Natural killer cell treated with Interleukin-12 subunit alpha and Interleukin-12 subunit beta and Interleukin-15 and Interleukin-18, amount 100 ng/mL, for 72 hours (primary cell): ENCODE data around the gene LILRA2. TPM values are rescaled to one million over a fixed set of nuclear protein-coding genes. Genes with fewer than 3 reads are reported as not detected.
"Not testable (repeated sequence)": the region's sequence is repeated elsewhere in the genome, so short reads cannot be mapped to it uniquely, and the experiment has no call there.

Experiments used
- ATAC-seq, 2 donors: fragments of 150-1000 bp; cut with Tn5 transposase in 1 of 2; sonication (Bioruptor Pico), chemical (Tn5 transposase) in 1 of 2; 2 replicates each; pipeline ENCODE4 v1.10.0; 2021
- DNase-seq: peaks from one replicate; pipeline ENCODE4 v3.0.0; 2022; ENCODE audit warnings: low spot score
- H3K27ac Mint-ChIP-seq, 2 donors: 1 replicate in 1 of 2; 2 replicates in 1 of 2; pipeline ENCODE4 v1.8.0; 2022; ENCODE audit warnings: mixed read lengths in 2 of 2, mild to moderate bottlenecking in 1 of 2, moderate library complexity in 1 of 2
- H3K27me3 Mint-ChIP-seq, 2 donors: 1 replicate in 1 of 2; 2 replicates in 1 of 2; pipeline ENCODE4 v1.8.0; 2022; ENCODE audit warnings: mixed read lengths in 2 of 2
- H3K36me3 Mint-ChIP-seq: one replicate; pipeline ENCODE4 v1.8.0; 2022; ENCODE audit warnings: mixed read lengths
- H3K4me1 Mint-ChIP-seq, 2 donors: 1 replicate in 1 of 2; 2 replicates in 1 of 2; pipeline ENCODE4 v1.8.0; 2022; ENCODE audit warnings: low read depth in 2 of 2, mixed read lengths in 2 of 2, mild to moderate bottlenecking in 1 of 2
- H3K4me3 Mint-ChIP-seq: one replicate; pipeline ENCODE4 v1.8.0; 2022; ENCODE audit warnings: mixed read lengths
- H3K9me3 Mint-ChIP-seq: 2 replicates; pipeline ENCODE4 v1.8.0; 2022; ENCODE audit warnings: mixed read lengths
- total RNA-seq, 2 donors: library from RNA; stranded (reverse); gene quantifications; one replicate each; pipeline ENCODE4 v1.2.3, GENCODE V29; 2022

The LILRA2 gene
- total RNA-seq, 2 donors from 2014 or later, result 2.5 TPM; not detected in 1

DNA sequence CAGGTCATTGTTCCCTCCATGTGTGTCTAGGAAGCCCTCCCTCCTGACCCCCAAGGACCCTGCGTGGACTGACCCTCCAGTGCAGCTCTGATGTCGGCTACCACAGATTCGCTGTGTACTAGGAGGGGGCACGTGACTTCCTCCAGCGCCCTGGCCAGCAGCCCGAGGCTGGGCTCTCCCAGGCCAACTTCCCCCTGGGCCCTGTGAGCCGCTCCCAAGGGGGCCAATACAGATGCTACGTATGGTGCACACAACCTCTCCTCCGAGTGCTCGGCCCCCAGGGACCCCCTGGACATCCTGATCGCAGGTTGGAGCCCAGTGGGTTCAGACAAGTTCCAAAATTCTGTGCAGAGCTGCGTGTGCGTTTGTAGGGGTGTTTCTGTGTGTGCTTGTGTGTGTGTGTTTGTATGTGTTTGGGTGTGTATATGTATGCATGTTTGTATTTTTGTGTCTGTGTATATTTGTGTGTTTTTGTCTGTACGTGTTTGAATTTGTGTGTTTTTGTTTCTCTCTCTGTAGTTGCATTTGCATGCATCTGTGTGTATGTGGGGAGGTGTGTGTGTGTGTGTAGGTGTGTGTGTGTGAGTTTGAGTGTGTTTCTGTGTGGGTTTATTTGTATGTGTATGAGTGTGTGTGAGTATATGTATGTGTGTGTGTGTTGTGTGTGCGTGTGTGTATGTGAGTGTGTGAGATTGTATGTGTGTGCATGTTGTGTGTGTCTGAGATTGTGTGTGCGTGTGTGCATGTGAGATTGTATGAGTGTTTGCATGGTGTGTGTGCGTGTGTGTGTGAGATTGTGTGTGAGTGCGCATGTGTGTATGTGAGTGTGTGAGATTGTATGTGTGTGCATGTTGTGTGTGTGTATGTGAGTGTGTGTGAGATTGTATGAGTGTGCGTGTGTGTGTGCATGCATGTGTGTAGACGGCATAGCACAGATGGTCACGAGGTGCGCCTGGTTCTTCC lies 21.4 kb upstream of the LILRA2 start:
- Mint-ChIP-seq H3K36me3 (peaks cover 6% of the 10 kb centered on the region), H3K9me3 (peaks cover 4% of the 10 kb centered on the region), H3K27me3 (peaks cover 16 to 27% of the 10 kb centered on the region in 2 donors), H3K4me1 (peaks cover 12 to 19% of the 10 kb centered on the region in 2 donors), H3K27ac (peak overlapping the region in 1 of 2 donors; percentile 3), H3K4me3 (peak overlapping the region; percentile 0)
- no peak for DNase-seq
- ATAC-seq, result no peak

DNA sequence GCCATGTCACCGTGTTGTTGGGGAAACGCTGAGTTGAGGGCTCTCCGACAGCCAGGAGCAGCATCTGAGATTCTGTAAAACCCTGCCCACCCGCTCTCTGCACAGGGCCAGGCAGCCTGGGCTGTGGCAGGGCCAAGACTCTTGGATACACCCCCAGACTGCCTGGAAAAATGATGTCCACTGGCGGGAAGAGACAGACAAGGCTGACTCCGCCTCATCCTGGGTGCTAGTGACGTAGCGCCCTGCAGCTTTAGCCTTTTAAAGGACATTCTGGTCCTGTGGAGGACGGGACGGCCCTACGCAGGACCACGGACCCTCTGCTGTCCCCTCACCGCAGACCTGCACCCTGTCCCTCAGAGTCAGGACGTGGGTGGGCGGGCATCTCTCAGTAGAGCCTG lies 20.7 kb upstream of the LILRA2 start:
- Mint-ChIP-seq H3K9me3 (peaks cover 4% of the 10 kb centered on the region), H3K4me3 (no peak overlapping the region), H3K4me1 (peaks cover 12 to 19% of the 10 kb centered on the region in 2 donors), H3K36me3 (peaks cover 6% of the 10 kb centered on the region), H3K27me3 (peaks cover 16 to 27% of the 10 kb centered on the region in 2 donors), H3K27ac (peak overlapping the region in 1 of 2 donors; percentile 3)
- ATAC-seq (no peak), DNase-seq (no peak)

DNA sequence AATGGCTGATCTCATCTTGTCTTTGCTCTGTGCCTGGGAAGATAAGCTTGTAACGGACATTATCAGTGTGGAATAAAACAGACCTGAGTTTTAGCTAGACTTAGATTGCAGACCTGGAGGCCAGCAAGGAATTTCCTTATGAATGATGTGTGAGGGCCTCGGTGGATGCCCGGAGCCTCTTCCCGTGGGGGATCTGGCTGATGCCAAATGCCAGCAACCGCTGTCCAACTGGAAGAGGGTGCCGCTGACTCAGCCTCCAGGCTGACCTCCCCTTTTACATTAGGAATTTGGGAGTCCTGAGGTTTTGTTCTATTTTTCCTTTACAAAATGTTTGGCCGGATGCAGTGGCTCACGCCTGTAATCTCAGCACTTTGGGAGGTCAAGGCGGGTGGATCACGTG lies 19.6 kb upstream of the LILRA2 start:
- ATAC-seq (no peak), DNase-seq (no peak)
- H3K4me3 Mint-ChIP-seq, result no peak overlapping the region
- H3K27me3 Mint-ChIP-seq, result peaks cover 24 to 38% of the 10 kb centered on the region in 2 donors
- no peak overlapping the region for H3K27ac Mint-ChIP-seq
- peaks cover 4% of the 10 kb centered on the region for H3K9me3 Mint-ChIP-seq
- H3K4me1 Mint-ChIP-seq, result peaks cover 12 to 19% of the 10 kb centered on the region in 2 donors
- H3K36me3 Mint-ChIP-seq, result peaks cover 6% of the 10 kb centered on the region

DNA sequence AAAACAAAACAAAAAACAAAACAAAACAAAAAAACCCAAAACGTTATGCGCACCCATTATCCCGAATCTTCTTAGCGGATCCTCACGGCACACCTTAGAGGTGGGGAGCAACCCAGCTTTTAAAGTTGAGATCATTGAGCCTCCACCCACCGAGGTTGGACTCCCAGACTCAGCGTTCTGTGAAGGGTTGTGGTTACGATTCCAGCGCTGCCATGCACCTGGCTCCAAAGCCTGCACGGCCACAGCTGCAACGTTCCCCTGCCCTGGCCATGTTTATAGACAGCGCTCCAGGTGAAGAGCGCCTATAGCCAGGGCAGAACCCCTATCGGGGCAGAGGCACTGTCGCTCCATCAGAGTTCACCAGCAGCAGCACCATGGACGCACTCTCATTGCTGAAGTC lies 18.7 kb upstream of the LILRA2 start:
- Mint-ChIP-seq H3K36me3 (peaks cover 6% of the 10 kb centered on the region), H3K27me3 (peaks cover 27 to 43% of the 10 kb centered on the region in 2 donors), H3K4me3 (no peak overlapping the region), H3K9me3 (peaks cover 4% of the 10 kb centered on the region), H3K27ac (no peak overlapping the region), H3K4me1 (peaks cover 12 to 19% of the 10 kb centered on the region in 2 donors)
- ATAC-seq (no peak), DNase-seq (no peak)

DNA sequence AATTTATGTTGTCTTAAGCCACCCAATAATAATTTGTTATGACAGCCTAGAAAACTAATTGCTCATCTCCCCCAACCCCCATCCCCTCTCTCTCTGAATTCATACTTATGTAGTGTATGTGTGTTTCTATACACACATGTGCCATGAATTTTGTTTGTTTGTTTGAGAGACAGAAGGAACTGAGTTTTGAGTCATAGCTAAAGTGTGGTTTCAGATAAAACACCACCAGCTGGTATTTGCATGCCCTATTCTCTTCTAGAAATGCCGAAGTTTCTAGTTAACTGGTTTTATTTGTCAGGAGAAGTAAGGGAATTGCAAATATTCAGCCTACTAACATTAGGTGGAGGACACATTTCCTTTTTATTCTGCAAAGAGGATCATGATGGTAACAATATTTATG lies 17.4 kb upstream of the LILRA2 start:
- H3K27me3 Mint-ChIP-seq, result peaks cover 29 to 43% of the 10 kb centered on the region in 2 donors
- DNase-seq (no peak), ATAC-seq (no peak)
- no peak overlapping the region for H3K4me3 Mint-ChIP-seq
- peaks cover 10 to 13% of the 10 kb centered on the region in 2 donors for H3K4me1 Mint-ChIP-seq
- peak overlapping the region in 1 of 2 donors; percentile 36 for H3K27ac Mint-ChIP-seq
- peaks cover 6% of the 10 kb centered on the region for H3K36me3 Mint-ChIP-seq
- peaks cover 4% of the 10 kb centered on the region for H3K9me3 Mint-ChIP-seq

DNA sequence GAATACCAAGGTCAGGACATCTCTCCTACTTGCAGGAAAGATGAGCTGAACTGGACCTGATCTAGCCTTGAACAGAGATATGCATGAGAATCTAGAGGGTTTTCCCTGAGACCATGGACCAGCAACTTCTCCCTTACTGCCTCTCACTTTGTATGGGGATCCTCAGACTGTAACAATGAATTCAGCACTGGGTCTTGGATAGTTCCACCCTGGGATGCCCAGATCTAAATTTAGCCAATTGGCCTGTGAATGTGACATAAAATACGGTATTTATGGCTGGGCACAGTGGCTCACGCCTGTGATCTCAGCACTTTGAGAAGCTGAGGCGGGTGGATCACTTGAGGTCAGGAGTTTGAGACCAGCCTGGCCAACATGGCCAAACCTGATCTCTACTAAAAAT lies 15.3 kb upstream of the LILRA2 start:
- ATAC-seq, result no peak
- H3K27ac Mint-ChIP-seq, result peak overlapping the region in 1 of 2 donors; percentile 52

DNA sequence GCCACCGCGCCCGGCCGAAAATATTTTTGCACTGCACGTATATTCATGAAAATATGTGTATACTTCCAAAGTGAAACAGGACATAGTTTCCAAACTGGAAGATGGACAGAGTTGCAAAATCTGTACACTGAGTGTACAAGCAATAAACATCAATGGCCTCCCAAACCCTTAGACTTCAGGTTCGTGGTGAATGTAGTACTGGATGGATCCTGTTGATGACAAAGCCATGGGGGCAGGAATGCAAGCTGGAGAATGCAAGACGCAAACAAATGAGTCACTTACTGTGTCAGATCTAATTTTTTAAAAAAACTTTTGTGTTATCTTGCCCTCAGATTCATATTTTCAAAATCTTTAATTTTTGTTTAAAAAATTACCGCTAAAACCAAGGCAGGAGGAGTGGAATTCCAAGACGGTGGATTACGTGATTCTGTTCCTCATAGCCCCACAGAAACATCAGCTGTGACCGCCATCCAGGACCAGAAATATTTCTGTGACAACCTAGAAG lies 12.7 kb upstream of the LILRA2 start:
- ATAC-seq, result no peak
- no peaks in the 10 kb centered on the region for H3K4me1 Mint-ChIP-seq
- no peaks in the 10 kb centered on the region for H3K9me3 Mint-ChIP-seq
- no peak for DNase-seq
- H3K36me3 Mint-ChIP-seq, result no peaks in the 10 kb centered on the region
- H3K4me3 Mint-ChIP-seq, result no peak overlapping the region
- H3K27ac Mint-ChIP-seq, result no peak overlapping the region
- peaks cover 21 to 26% of the 10 kb centered on the region in 2 donors for H3K27me3 Mint-ChIP-seq

More for the DNA sequence above, 15.3 kb upstream of the LILRA2 start:
- no peak for DNase-seq
- H3K9me3 Mint-ChIP-seq, result no peaks in the 10 kb centered on the region
- H3K27me3 Mint-ChIP-seq, result peaks cover 27 to 40% of the 10 kb centered on the region in 2 donors
- H3K36me3 Mint-ChIP-seq, result no peaks in the 10 kb centered on the region
- H3K4me3 Mint-ChIP-seq, result no peak overlapping the region
- no peaks in the 10 kb centered on the region for H3K4me1 Mint-ChIP-seq

DNA sequence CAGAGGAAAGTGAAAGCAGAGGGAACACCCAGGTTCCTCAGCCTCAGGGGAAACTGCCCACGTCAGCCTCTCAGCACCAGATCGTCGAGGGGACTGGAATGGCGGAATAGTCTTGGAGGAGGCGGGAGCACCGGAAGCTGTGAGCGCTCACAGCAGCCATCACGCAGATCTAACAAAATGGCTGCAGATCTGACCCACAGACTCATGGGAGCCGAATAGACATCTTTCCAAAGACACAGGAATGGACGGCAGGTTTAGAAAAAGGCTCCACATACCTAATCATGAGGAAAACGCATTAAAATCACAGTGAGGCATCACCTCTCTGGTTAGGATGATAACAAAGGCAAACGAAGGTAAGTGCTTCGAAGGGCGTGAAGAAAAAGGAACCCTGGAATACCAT lies 11.8 kb upstream of the LILRA2 start:
- Mint-ChIP-seq H3K36me3 (no peaks in the 10 kb centered on the region), H3K4me3 (peak overlapping the region; percentile 37), H3K27me3 (peaks cover 23 to 26% of the 10 kb centered on the region in 2 donors), H3K27ac (no peak overlapping the region), H3K4me1 (no peaks in the 10 kb centered on the region), H3K9me3 (no peaks in the 10 kb centered on the region)
- no peak for ATAC-seq
- no peak for DNase-seq

DNA sequence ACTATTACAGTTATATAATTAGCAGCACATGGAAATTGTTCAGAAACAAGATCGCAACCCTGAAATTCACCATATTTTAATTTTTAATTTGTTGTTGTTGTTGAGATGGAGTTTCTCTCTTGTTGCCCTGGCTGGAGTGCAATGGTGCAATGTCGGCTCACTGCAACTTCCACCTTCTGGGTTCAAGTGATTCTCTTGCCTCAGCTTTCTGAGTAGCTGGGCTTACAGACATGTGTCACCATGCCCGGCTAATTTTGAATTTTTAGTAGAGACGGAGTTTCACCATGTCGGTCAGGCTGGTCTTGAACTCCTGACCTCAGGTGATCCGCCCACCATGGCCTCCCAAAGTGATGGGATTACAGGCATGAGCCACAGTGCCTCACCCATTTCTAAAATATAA lies 10.4 kb upstream of the LILRA2 start:
- H3K36me3 Mint-ChIP-seq, ATAC-seq, DNase-seq, H3K4me3 Mint-ChIP-seq, H3K9me3 Mint-ChIP-seq, H3K27ac Mint-ChIP-seq: not testable (repeated sequence)
- Mint-ChIP-seq H3K4me1 (peaks cover 6 to 11% of the 10 kb centered on the region in 2 donors), H3K27me3 (peaks cover 28% of the 10 kb centered on the region in 2 donors)

DNA sequence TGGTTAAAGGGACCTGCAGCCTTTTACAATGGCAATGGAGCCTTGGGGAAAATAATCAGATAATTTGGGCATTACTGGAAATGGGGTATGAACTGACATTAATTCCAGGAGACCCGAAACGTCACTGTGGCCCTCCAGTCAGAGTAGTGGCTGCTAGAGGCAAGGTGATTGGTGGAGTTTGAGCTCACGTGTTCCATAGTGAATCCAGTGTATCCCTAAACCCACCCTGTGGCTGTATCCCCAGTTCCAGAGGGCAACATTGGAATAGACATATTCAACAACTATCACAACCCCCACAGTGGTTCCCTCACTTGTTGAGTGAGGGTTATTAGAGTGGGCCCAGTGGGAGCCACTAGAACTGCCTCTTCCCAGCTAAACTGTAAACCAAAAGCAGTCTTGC lies 3.3 kb upstream of the LILRA2 start:
- ATAC-seq (no peak), DNase-seq (no peak)
- Mint-ChIP-seq H3K4me1 (peaks cover 27 to 32% of the 10 kb centered on the region in 2 donors), H3K9me3 (no peaks in the 10 kb centered on the region), H3K4me3 (no peak overlapping the region), H3K36me3 (no peaks in the 10 kb centered on the region), H3K27me3 (peaks cover 7 to 27% of the 10 kb centered on the region in 2 donors), H3K27ac (no peak overlapping the region)

DNA sequence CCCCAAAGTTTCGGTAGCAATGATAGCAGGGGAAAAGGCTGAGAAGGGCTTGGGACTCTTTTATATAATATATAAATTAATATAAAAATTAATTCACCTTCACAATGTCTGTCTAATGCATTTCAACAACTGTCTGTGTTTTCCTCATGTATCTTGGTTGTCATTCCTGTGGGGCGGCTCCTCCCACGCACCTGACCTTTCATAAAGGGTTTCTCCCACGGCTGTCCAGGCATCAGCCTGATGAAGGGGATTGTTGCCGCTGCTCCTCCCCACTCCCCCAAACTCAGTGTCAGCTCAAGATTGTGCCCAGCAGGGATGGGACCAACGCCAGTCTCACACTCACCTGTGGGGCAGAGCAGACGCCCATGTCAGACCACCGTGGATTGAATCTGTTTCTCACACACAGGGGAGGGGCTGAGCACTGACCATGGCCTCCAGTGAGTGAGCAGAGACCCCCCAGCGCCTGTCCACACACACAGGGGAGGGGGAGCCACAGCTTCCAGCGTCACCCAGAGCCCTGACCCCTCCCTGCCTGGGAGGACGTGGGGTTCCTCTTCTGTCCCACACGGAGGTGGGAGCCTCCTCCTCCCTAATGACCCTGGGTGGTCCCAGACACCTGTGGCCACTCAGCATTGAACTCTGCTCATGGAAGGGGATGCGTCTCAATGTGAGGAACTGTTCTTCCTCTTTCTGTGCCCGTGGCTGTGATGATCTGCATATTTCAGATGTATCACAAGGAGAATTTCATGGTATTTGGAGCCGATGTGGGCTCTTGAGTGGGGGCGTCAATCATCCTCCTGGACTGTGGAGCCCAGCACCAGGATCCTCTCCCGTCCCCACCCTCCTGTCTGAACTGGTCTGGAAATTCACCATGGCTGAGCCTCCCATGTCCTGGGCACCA lies 1.6 kb upstream of the LILRA2 start:
- not testable (repeated sequence) for H3K4me3 Mint-ChIP-seq

DNA sequence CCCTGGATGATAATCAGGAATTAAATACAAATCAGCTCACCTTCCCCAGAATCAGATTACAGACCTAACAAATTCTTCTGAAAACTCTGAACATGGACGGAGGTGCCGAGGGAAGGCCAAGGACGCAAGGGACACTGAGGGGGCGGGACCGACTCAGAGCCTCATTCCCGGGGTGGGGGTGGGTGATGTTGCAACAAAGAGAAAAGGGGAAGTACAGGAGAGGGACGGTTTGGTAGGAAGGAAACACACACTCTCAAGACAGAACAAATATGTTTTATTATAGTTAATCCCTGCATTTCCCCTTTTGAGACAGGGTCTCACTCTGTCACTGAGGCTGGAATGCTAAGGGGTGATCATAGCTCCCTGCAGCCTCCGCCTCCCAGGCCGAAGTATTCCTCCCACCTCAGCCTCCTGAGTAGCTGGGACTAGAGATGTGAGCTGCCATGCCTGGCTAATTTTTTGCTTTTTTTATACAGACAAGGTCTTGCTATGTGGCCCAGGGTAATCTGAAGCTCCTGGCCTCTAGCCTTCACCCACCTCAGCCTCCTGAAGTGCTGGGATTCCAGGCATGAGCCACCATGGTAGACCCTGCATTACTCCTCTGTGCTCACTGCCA lies 786 bp upstream of the LILRA2 start:
- Mint-ChIP-seq H3K9me3 (no peaks in the 10 kb centered on the region), H3K27ac (peak overlapping the region in 1 of 2 donors; percentile 62), H3K4me3 (no peak overlapping the region), H3K36me3 (no peaks in the 10 kb centered on the region), H3K4me1 (peaks cover 24 to 25% of the 10 kb centered on the region in 2 donors), H3K27me3 (peaks cover 0 to 14% of the 10 kb centered on the region in 2 donors)
- DNase-seq, result no peak
- ATAC-seq, result no peak

More for the DNA sequence above, 1.6 kb upstream of the LILRA2 start:
- not testable (repeated sequence) for H3K9me3 Mint-ChIP-seq, DNase-seq, ATAC-seq, H3K36me3 Mint-ChIP-seq
- peaks cover 27 to 32% of the 10 kb centered on the region in 2 donors for H3K4me1 Mint-ChIP-seq
- peaks cover 7 to 18% of the 10 kb centered on the region in 2 donors for H3K27me3 Mint-ChIP-seq
- peak overlapping the region in 1 of 2 donors; percentile 62 for H3K27ac Mint-ChIP-seq

DNA sequence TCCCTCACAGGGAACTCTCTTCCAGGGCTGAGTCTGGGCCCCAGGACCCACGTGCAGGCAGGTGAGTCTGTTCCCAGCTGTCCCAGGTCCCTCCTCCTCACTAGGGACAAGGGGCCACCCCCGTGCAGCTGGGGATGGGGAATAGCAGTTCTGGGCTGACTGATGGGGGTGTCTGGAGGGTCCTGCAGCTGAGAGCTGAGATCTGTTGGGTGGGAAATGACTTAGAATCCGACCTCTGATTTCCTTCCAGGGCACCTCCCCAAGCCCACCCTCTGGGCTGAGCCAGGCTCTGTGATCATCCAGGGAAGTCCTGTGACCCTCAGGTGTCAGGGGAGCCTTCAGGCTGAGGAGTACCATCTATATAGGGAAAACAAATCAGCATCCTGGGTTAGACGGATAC lies 461 bp downstream of the LILRA2 start:
- Mint-ChIP-seq H3K36me3 (no peaks in the 10 kb centered on the region), H3K27me3 (peaks cover 0 to 14% of the 10 kb centered on the region in 2 donors), H3K9me3 (no peaks in the 10 kb centered on the region), H3K4me1 (peaks cover 16% of the 10 kb centered on the region in 2 donors), H3K4me3 (no peak overlapping the region), H3K27ac (no peak overlapping the region)
- ATAC-seq, result no peak
- DNase-seq, result no peak
